ENCODE data around the gene HOXD12.

GRCh38 chr2:176072292-176072669 lies 27.3 kb upstream of the HOXD12 start:
- no peak for TF ChIP-seq POLR2AphosphoS5 (IDR thresholded peaks at IDR 0.05; ENCODE audit: low read depth, low read length)
- no peak for TF ChIP-seq TCF7L2 (IDR thresholded peaks at IDR 0.05; ENCODE audit: low read depth, low read length)
- TF ChIP-seq CTCF (IDR thresholded peaks at IDR 0.05), result no peak

All from Panc1 (cell line).